Spleen (tissue), 11 donors: ENCODE data around the gene NELFA. TPM values are rescaled to one million over a fixed set of nuclear protein-coding genes. Genes with fewer than 3 reads are reported as not detected.
"Not testable (repeated sequence)": the region's sequence is repeated elsewhere in the genome, so short reads cannot be mapped to it uniquely, and the experiment has no call there.

Experiments
- DNase-seq: peaks from one replicate; pipeline ENCODE4 v3.0.0-alpha.2; 2020
- H3K27ac ChIP-seq, 8 donors: fragments of 200-600 bp; sonication (generic) in 7 of 8; 1 replicate in 4 of 8; 2 replicates in 4 of 8; pipeline versions ENCODE4 v1.5.0 to v1.8.0; 2016 to 2021; ENCODE audit warnings: inconsistent platforms in 4 of 8, mild to moderate bottlenecking in 4 of 8, moderate library complexity in 1 of 8
- H3K27me3 ChIP-seq, 7 donors: fragments of 200-600 bp; sonication (generic) in 6 of 7; replicated peaks in 1 of 7; 1 replicate in 4 of 7; 2 replicates in 3 of 7; pipeline versions ENCODE4 v1.5.0 to v1.8.0; 2016 to 2021; ENCODE audit warnings: inconsistent platforms in 3 of 7, mild to moderate bottlenecking in 1 of 7
- H3K36me3 ChIP-seq, 6 donors: fragments of 200-600 bp; sonication (generic) in 5 of 6; 1 replicate in 4 of 6; 2 replicates in 2 of 6; pipeline versions ENCODE4 v1.5.0 to v1.8.0; 2016 to 2021; ENCODE audit warnings: inconsistent platforms in 2 of 6
- H3K4me1 ChIP-seq, 6 donors: fragments of 200-600 bp; sonication (generic) in 5 of 6; 1 replicate in 3 of 6; 2 replicates in 3 of 6; pipeline versions ENCODE4 v1.5.0 to v1.8.0; 2016 to 2021; ENCODE audit warnings: inconsistent platforms in 3 of 6
- H3K4me3 ChIP-seq, 8 donors: fragments of 200-600 bp; sonication (generic) in 7 of 8; 1 replicate in 4 of 8; 2 replicates in 4 of 8; pipeline versions ENCODE4 v1.5.0 to v1.8.0; 2016 to 2021; ENCODE audit warnings: inconsistent platforms in 4 of 8, mild to moderate bottlenecking in 4 of 8, moderate library complexity in 2 of 8
- H3K9me3 ChIP-seq, 8 donors: fragments of 200-600 bp; sonication (generic) in 7 of 8; 1 replicate in 4 of 8; 2 replicates in 4 of 8; pipeline versions ENCODE4 v1.5.0 to v1.8.0; 2016 to 2021; ENCODE audit warnings: inconsistent platforms in 4 of 8
- POLR2A ChIP-seq, 3 donors: fragments of 450-650 bp; IDR thresholded peaks; one replicate each; pipeline ENCODE4 v1.5.1; 2017; ENCODE audit warnings: antibody characterized with exemption in 3 of 3, mild to moderate bottlenecking in 1 of 3
- POLR2AphosphoS5 ChIP-seq, 3 donors: sonication (generic); formaldehyde crosslinking; IDR thresholded peaks; one replicate each; pipeline ENCODE4 v1.5.1; 2017; ENCODE audit warnings: antibody characterized with exemption in 3 of 3
- WGBS, 5 donors: extraction: QIAGEN DNeasy Blood & Tissue Kit in 3 of 5; methylation state at CpG; one replicate each; pipeline versions ENCODE4 v1.1.5 to v1.1.7; 2013 to 2018; 5-methylcytosine and 5-hydroxymethylcytosine counted together
- intact Hi-C: fragments of 100-400 bp; cut with DNase I; formaldehyde crosslinking; loops from one replicate; pipeline ENCODE4 v1.15.0; 2023; ENCODE audit warnings: low total_unique reads
- polyA plus RNA-seq, 3 donors: library from polyadenylated mRNA; stranded (reverse); fragments of 200-250 nt; gene quantifications; one replicate each; pipeline ENCODE4 v1.2.1, GENCODE V29; 2013
- total RNA-seq, 7 donors: library from RNA; depleted of rRNA in 3 of 7; stranded (reverse); fragments of >200 nt in 3 of 7; fragmentation: NEBNext Ultra II Directional in 4 of 7; extraction: Animal tissue kit (Norgen Biotek cat#: 25700) in 4 of 7; gene quantifications; one replicate each; pipeline versions ENCODE4 v1.1.0 to v1.2.1, GENCODE V29; 2016 to 2021
- TF ChIP-seq, protein P1 (sequence below), 11 experiments: fragments of 200-600 bp in 7 of 11; fragments of 450-650 bp in 4 of 11; sonication (generic) in 4 of 11; IDR thresholded peaks in 8 of 11; conservative IDR thresholded peaks in 3 of 11; 1 replicate in 7 of 11; 2 replicates in 4 of 11; pipeline versions ENCODE4 v1.4.0 to v1.8.0; 2016 to 2021; ENCODE audit warnings: antibody characterized with exemption in 11 of 11, inconsistent platforms in 4 of 11, mild to moderate bottlenecking in 1 of 11
- donor health status: healthy with polysubstance abuse.
- donor health status: DM: no; HTN: no; CAD: no; lungs with moderate emphysema.
- donor health status: DM: no; HTN: no; CAD: no.
- donor health status: Bipolar disorder and iron deficiency.
- donor health status: healthy.
- donor health status: DM: no; HTN: no; CAD: no.
- donor health status: DM: yes; HTN: yes; CAD: no.

Gene NELFA
- total and polyA plus RNA-seq, 10 donors = 19.9 to 36.6 (median 26.5) TPM

GRCh38 chr4:2025817-2026216 lies 17.0 kb upstream of the NELFA start:
- TF ChIP-seq POLR2A (IDR thresholded peaks at IDR 0.05) = no peak
- TF ChIP-seq, protein P1, sequence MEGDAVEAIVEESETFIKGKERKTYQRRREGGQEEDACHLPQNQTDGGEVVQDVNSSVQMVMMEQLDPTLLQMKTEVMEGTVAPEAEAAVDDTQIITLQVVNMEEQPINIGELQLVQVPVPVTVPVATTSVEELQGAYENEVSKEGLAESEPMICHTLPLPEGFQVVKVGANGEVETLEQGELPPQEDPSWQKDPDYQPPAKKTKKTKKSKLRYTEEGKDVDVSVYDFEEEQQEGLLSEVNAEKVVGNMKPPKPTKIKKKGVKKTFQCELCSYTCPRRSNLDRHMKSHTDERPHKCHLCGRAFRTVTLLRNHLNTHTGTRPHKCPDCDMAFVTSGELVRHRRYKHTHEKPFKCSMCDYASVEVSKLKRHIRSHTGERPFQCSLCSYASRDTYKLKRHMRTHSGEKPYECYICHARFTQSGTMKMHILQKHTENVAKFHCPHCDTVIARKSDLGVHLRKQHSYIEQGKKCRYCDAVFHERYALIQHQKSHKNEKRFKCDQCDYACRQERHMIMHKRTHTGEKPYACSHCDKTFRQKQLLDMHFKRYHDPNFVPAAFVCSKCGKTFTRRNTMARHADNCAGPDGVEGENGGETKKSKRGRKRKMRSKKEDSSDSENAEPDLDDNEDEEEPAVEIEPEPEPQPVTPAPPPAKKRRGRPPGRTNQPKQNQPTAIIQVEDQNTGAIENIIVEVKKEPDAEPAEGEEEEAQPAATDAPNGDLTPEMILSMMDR (IDR thresholded peaks at IDR 0.05 in 8 of 11, conservative IDR thresholded peaks at IDR 0.05 in 3 of 11) = no peak
- no peak for TF ChIP-seq POLR2AphosphoS5 (IDR thresholded peaks at IDR 0.05)
- Histone ChIP-seq H3K36me3 (no peaks in the 10 kb centered on the region), H3K4me1 (no peaks in the 10 kb centered on the region), H3K27ac (no peak overlapping the region), H3K27me3 (peaks cover 0 to 47% (median 7%) of the 10 kb centered on the region in 7 donors), H3K9me3 (peaks cover 0 to 18% (median 12%) of the 10 kb centered on the region in 8 donors), H3K4me3 (no peak overlapping the region)
- intact Hi-C loops = no loop called here
- DNase-seq = no peak

- Histone ChIP-seq H3K27ac (no peak overlapping the region), H3K27me3 (peaks cover 0 to 50% (median 7%) of the 10 kb centered on the region in 7 donors), H3K4me1 (no peaks in the 10 kb centered on the region), H3K36me3 (no peaks in the 10 kb centered on the region), H3K4me3 (no peak overlapping the region), H3K9me3 (peaks cover 0 to 18% (median 12%) of the 10 kb centered on the region in 8 donors)
- TF ChIP-seq POLR2AphosphoS5 (IDR thresholded peaks at IDR 0.05) = no peak
- TF ChIP-seq, protein P1 (IDR thresholded peaks at IDR 0.05 in 8 of 11, conservative IDR thresholded peaks at IDR 0.05 in 3 of 11) = no peak
- no peak for TF ChIP-seq POLR2A (IDR thresholded peaks at IDR 0.05)
- DNase-seq = no peak
- intact Hi-C loops = no loop called here
Measured at GRCh38 chr4:2024683-2025082, 15.9 kb upstream of the NELFA start.

DNA sequence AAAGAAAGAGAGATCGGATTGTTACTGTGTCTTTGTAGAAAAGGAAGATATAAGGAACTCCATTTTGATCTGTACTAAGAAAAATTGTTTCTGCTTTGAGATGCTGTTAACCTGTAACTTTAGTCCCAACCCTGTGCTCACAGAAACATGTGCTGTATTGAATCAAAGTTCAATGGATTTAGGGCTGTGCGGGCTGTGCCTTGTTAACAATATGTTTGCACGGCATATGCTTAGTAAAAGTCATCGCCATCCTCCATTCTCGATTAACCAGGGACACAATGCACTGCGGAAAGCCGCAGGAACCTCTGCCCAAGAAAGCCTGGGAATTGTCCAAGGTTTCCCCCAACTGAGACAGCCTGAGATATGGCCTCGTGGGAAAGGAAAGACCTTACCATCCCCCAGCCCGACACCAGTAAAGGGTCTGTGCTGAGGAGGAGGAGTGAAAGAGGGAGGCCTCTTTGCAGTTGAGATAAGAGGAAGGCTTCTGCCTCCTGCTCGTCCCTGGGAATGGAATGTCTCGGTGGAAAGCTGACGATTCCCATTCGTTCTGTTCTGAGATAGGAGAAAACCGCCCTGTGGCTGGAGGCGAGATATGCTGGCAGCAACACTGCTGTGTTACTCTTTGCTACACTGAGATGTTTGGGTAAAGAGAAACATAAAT lies 12.7 kb upstream of the NELFA start:
- H3K36me3 ChIP-seq, intact Hi-C loops, DNase-seq, H3K27ac ChIP-seq, H3K4me3 ChIP-seq, H3K4me1 ChIP-seq: not testable (repeated sequence)
- peaks cover 0 to 16% (median 10%) of the 10 kb centered on the region in 8 donors for H3K9me3 ChIP-seq
- H3K27me3 ChIP-seq = peaks cover 0 to 61% (median 7%) of the 10 kb centered on the region in 7 donors
- WGBS, 5 donors = 22 to 32% (median 26%) methylated on average over 15 of the region's 15 CpGs

DNA sequence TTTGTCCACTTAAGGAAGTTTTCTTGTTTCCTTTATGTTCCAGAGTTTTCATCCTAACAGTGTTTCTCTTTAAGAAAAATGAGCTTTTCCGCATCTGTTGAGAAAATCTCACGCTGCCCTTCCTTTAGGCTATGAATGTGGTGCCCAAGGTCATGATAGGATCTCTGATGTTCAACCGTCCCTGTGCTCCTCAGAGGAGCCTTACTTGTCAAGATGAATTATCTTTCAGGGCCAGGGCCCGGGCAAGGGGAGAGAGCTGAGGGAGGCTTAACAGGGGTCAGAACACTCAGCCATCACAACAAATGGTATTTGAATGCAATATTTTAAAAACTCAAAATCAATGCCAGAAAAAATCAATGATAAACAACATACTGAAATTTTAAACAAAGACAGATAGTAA lies 6.2 kb upstream of the NELFA start:
- H3K4me3 ChIP-seq = no peak overlapping the region
- no peak overlapping the region for H3K27ac ChIP-seq
- peaks cover 3 to 22% (median 10%) of the 10 kb centered on the region in 6 donors for H3K4me1 ChIP-seq
- H3K36me3 ChIP-seq = no peaks in the 10 kb centered on the region
- no peak for TF ChIP-seq POLR2A (IDR thresholded peaks at IDR 0.05)
- TF ChIP-seq, protein P1 (IDR thresholded peaks at IDR 0.05 in 8 of 11, conservative IDR thresholded peaks at IDR 0.05 in 3 of 11) = no peak
- TF ChIP-seq POLR2AphosphoS5 (IDR thresholded peaks at IDR 0.05) = no peak
- 79 to 84% (median 81%) methylated on average over 4 of the region's 4 CpGs for WGBS, 5 donors
- intact Hi-C loops = no loop called here
- H3K9me3 ChIP-seq = no peaks in the 10 kb centered on the region
- H3K27me3 ChIP-seq = peaks cover 0 to 21% (median 0%) of the 10 kb centered on the region in 7 donors
- no peak for DNase-seq
